ENCODE results near the gene CYB5R3.

- TF ChIP-seq CTCF (conservative IDR thresholded peaks at IDR 0.05 in 1 of 2, IDR thresholded peaks at IDR 0.05 in 1 of 2; ENCODE audit: extremely low read depth in 1 of 2, insufficient read depth in 1 of 2, low read depth in 1 of 2, low read length in 2 of 2): no peak
- TF ChIP-seq EZH2 (IDR thresholded peaks at IDR 0.05; ENCODE audit: borderline replicate concordance, low read length): no peak
These were observed 16.0 kb upstream of the CYB5R3 start for GRCh38 chr22:42664976-42665831.
